A549 (cell line): ENCODE data around the gene SNORC. TPM values are rescaled to one million over a fixed set of nuclear protein-coding genes. Genes with fewer than 3 reads are reported as not detected.

Experiments used
- ATAC-seq, 2 experiments: fragments of 200-7000 bp in 1 of 2; fragments of >200 bp in 1 of 2; cut with Nextera tagmentation in 1 of 2; cut with Tn5 transposase in 1 of 2; 3 replicates each; pipeline versions ENCODE4 v1.8.0 to v1.9.1; 2018 to 2020; ENCODE audit warnings: mild to moderate bottlenecking in 1 of 2, moderate library complexity in 1 of 2
- CTCF ChIA-PET: fragments of 300-600 bp; sonication (Branson Sonifier 250); formaldehyde crosslinking; extraction: SDS; loops from one replicate; lab custom pipeline; 2021; ENCODE audit warnings: antibody characterized with exemption, inconsistent platforms; lab: Yijun Ruan, JAX
- POLR2A ChIA-PET: fragments of 350-600 bp; formaldehyde crosslinking; extraction: SDS; loops from one replicate; lab custom pipeline; 2021; ENCODE audit warnings: antibody characterized with exemption, inconsistent platforms; lab: Yijun Ruan, JAX
- DNase-seq, 2 experiments: peaks; one replicate each; pipeline versions ENCODE4 v3.0.0 to v3.0.0-alpha.2; 2011 to 2016; ENCODE audit warnings: low read depth in 1 of 2, low spot score in 1 of 2
- FAIRE-seq: peaks from 2 replicates; lab custom pipeline; 2011; peaks lifted over from hg19 to GRCh38; lab: Jason Lieb, UNC
- H3K27ac ChIP-seq, 2 experiments: fragments of >200 bp; sonication (Bioruptor Twin); formaldehyde crosslinking; 3 replicates each; pipeline ENCODE4 v1.5.1; 2016 to 2017
- H3K4me1 ChIP-seq: fragments of >200 bp; sonication (Bioruptor Twin); formaldehyde crosslinking; 3 replicates; pipeline ENCODE4 v1.6.1; 2016
- H3K4me2 ChIP-seq: fragments of >200 bp; sonication (Bioruptor Twin); formaldehyde crosslinking; 3 replicates; pipeline ENCODE4 v1.6.1; 2016
- H3K4me3 ChIP-seq: fragments of >200 bp; sonication (Bioruptor Twin); formaldehyde crosslinking; 3 replicates; pipeline ENCODE4 v1.5.1; 2016
- H3K9me3 ChIP-seq: fragments of >200 bp; sonication (Bioruptor Twin); formaldehyde crosslinking; 3 replicates; pipeline ENCODE4 v1.6.1; 2016
- BCL3 ChIP-seq: fragments of >200 bp; sonication (Bioruptor Twin); formaldehyde crosslinking; IDR thresholded peaks from 3 replicates; pipeline ENCODE4 v1.6.1; 2016
- CBX8 ChIP-seq: fragments of 200-600 bp; sonication (generic); IDR thresholded peaks from 2 replicates; pipeline ENCODE4 v1.6.1; 2016
- CEBPB ChIP-seq, 2 experiments: fragments of >200 bp in 1 of 2; sonication (Bioruptor Twin) in 1 of 2; formaldehyde crosslinking in 1 of 2; IDR thresholded peaks; 2 replicates each; pipeline ENCODE4 v1.6.1; 2012 to 2016
- CHD2 ChIP-seq: fragments of 150-350 bp; IDR thresholded peaks from 2 replicates; pipeline ENCODE4 v1.6.1; 2014; ENCODE audit warnings: low read length; ENCODE audit not compliant: partially characterized antibody
- CHD4 ChIP-seq: fragments of 200-600 bp; sonication (generic); IDR thresholded peaks from 2 replicates; pipeline ENCODE4 v1.6.1; 2016; ENCODE audit warnings: antibody characterized with exemption, mild to moderate bottlenecking, borderline replicate concordance
- ELK1 ChIP-seq: fragments of 150-350 bp; IDR thresholded peaks from 2 replicates; pipeline ENCODE4 v1.6.1; 2014; ENCODE audit warnings: low read depth, mild to moderate bottlenecking, low read length
- EP300 ChIP-seq, 2 experiments: fragments of >200 bp; sonication (Bioruptor Twin); formaldehyde crosslinking; IDR thresholded peaks; 2 replicates in 1 of 2; 3 replicates in 1 of 2; pipeline ENCODE4 v1.6.1; 2016 to 2017
- ESRRA ChIP-seq: fragments of 150-350 bp; IDR thresholded peaks from 2 replicates; pipeline ENCODE4 v1.6.1; 2014; ENCODE audit warnings: mild to moderate bottlenecking, low read length, borderline replicate concordance
- HEYL ChIP-seq: fragments of 250-450 bp; sonication (Bioruptor Pico); IDR thresholded peaks from 2 replicates; pipeline ENCODE4 v1.8.0; 2021; ENCODE audit warnings: mild to moderate bottlenecking, moderate library complexity
- HOXB13 ChIP-seq: fragments of 250-450 bp; sonication (Bioruptor Pico); IDR thresholded peaks from 2 replicates; pipeline ENCODE4 v1.5.0; 2020; ENCODE audit warnings: low read depth, mild to moderate bottlenecking, moderate library complexity
- HOXB5 ChIP-seq: fragments of 250-450 bp; sonication (Bioruptor Pico); IDR thresholded peaks from 2 replicates; pipeline ENCODE4 v1.5.0; 2020; ENCODE audit warnings: mild to moderate bottlenecking, moderate library complexity
- JUNB ChIP-seq: fragments of >200 bp; sonication (Bioruptor Twin); formaldehyde crosslinking; IDR thresholded peaks from 2 replicates; pipeline ENCODE4 v1.6.1; 2016
- KDM1A ChIP-seq: fragments of 200-600 bp; sonication (generic); IDR thresholded peaks from 2 replicates; pipeline ENCODE4 v1.6.1; 2016; ENCODE audit warnings: low read depth, mild to moderate bottlenecking
- KDM5A ChIP-seq: fragments of 200-600 bp; sonication (generic); IDR thresholded peaks from 2 replicates; pipeline ENCODE4 v1.6.1; 2016; ENCODE audit warnings: antibody characterized with exemption, mild to moderate bottlenecking
- MAZ ChIP-seq: fragments of 150-350 bp; IDR thresholded peaks from 2 replicates; pipeline ENCODE4 v1.6.1; 2014; ENCODE audit warnings: antibody characterized with exemption, low read depth, low read length, borderline replicate concordance
- MYC ChIP-seq: IDR thresholded peaks from 2 replicates; pipeline ENCODE4 v1.6.1; 2012; ENCODE audit warnings: mild to moderate bottlenecking, inconsistent platforms, low read length, improper control_type of control experiment, borderline replicate concordance
- NPAS2 ChIP-seq: fragments of 250-450 bp; sonication (Bioruptor Pico); IDR thresholded peaks from 2 replicates; pipeline ENCODE4 v1.8.0; 2022; ENCODE audit warnings: mild to moderate bottlenecking, moderate library complexity, borderline replicate concordance
- POLR2AphosphoS2 ChIP-seq: conservative IDR thresholded peaks from 2 replicates; pipeline ENCODE4 v1.6.1; 2012; ENCODE audit warnings: low read length, improper control_type of control experiment, inconsistent platforms
- RAD21 ChIP-seq, 2 experiments: fragments of >200 bp in 1 of 2; sonication (Bioruptor Twin) in 1 of 2; formaldehyde crosslinking in 1 of 2; IDR thresholded peaks in 1 of 2; conservative IDR thresholded peaks in 1 of 2; 2 replicates in 1 of 2; 3 replicates in 1 of 2; pipeline ENCODE4 v1.6.1; 2012 to 2018; ENCODE audit warnings: inconsistent platforms in 1 of 2
- RFX5 ChIP-seq: fragments of 450-650 bp; IDR thresholded peaks from 2 replicates; pipeline ENCODE4 v1.7.1; 2014; ENCODE audit warnings: antibody characterized with exemption, mild to moderate bottlenecking, moderate library complexity
- RNF2 ChIP-seq: fragments of 200-600 bp; sonication (generic); IDR thresholded peaks from 2 replicates; pipeline ENCODE4 v1.6.1; 2016; ENCODE audit warnings: low read depth, mild to moderate bottlenecking, antibody characterized with exemption, moderate library complexity, borderline replicate concordance
- SMC3 ChIP-seq: fragments of >200 bp; sonication (Bioruptor Twin); formaldehyde crosslinking; IDR thresholded peaks from 3 replicates; pipeline ENCODE4 v1.6.1; 2018; ENCODE audit warnings: inconsistent platforms
- ZC3H11A ChIP-seq: fragments of 450-650 bp; IDR thresholded peaks from 2 replicates; pipeline ENCODE4 v1.6.1; 2014; ENCODE audit warnings: antibody characterized with exemption, mild to moderate bottlenecking
- ZSCAN20 ChIP-seq: fragments of 250-450 bp; sonication (Bioruptor Pico); IDR thresholded peaks from 2 replicates; pipeline ENCODE4 v1.8.0; 2022; ENCODE audit warnings: mild to moderate bottlenecking, moderate library complexity
- WGBS: methylation state at CpG from one replicate; pipeline ENCODE4 v1.1.6; 2017; ENCODE audit errors: missing lambda C conversion rate; 5-methylcytosine and 5-hydroxymethylcytosine counted together
- polyA plus RNA-seq, 4 experiments: library from polyadenylated mRNA; depleted of rRNA in 3 of 4; stranded (reverse); fragments of >200 nt; fragmentation: RNase III in 1 of 4; extraction: RNeasy Plus Mini Kit Qiagen cat#74134 plus additional on column Dnase treatment in 1 of 4; gene quantifications; 2 replicates in 3 of 4; 3 replicates in 1 of 4; pipeline ENCODE4 v1.2.3, GENCODE V29; 2011 to 2017
- TF ChIP-seq, protein P1 (sequence below): fragments of 450-650 bp; IDR thresholded peaks from 2 replicates; pipeline ENCODE4 v1.6.1; 2014; ENCODE audit warnings: antibody characterized with exemption
- TF ChIP-seq, protein P2 (sequence below): IDR thresholded peaks from 2 replicates; pipeline ENCODE4 v1.6.1; 2012; ENCODE audit warnings: low read depth, borderline replicate concordance
- TF ChIP-seq, protein P3 (sequence below): IDR thresholded peaks from 2 replicates; pipeline ENCODE4 v1.6.1; 2012

The SNORC gene
- polyA plus RNA-seq, 2 of the 4 experiments (the other 2 are of a cell fraction) = 8.4 to 9.1 TPM

DNA sequence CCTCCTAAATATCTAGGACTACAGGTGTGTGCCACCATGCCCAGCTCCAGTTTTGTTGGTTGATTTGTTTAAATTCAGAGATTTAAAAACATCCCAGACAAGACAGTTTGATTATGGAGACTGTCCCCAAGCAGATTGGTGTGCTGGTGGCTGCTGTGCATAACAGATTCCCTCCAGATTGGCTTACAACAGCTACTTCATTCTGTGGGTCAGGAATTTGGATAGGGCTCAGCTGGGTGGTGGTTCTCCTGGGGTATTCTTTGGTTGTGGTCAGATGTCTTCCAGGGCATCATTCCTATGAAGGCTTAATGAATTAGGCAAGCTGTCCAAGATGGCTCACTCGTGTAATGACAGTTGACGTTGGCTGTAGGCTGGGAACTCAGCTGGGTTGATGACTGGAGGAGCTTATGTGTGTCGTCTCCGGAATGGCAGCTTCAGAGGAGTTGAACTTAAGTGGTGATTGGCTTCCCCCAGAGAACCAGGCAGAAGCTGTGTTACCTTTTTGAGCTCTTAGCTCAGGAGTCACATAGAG lies 10.6 kb upstream of the SNORC start:
- POLR2A ChIA-PET = interaction anchor here (0.6 kb wide), 1 partner anchor 248 kb away, joined by 5 read pairs; no protein-coding TSS in a partner anchor
- no peak for ATAC-seq
- H3K4me1 ChIP-seq = peaks cover 72% of the 10 kb centered on the region
- no peak overlapping the region for H3K4me3 ChIP-seq
- WGBS = 92% methylated on average over 4 of the region's 4 CpGs
- CTCF ChIA-PET = interaction anchor here (4.8 kb wide), 1 partner anchor 194 kb away, joined by 18 read pairs; no protein-coding TSS in a partner anchor
- H3K9me3 ChIP-seq = no peaks in the 10 kb centered on the region
- TF ChIP-seq POLR2AphosphoS2 (no peak), SMC3 (no peak), ESRRA (no peak), ELK1 (no peak), ZSCAN20 (CRISPR knock-in tag) (no peak), CHD2 (no peak)
- TF ChIP-seq, protein P1, sequence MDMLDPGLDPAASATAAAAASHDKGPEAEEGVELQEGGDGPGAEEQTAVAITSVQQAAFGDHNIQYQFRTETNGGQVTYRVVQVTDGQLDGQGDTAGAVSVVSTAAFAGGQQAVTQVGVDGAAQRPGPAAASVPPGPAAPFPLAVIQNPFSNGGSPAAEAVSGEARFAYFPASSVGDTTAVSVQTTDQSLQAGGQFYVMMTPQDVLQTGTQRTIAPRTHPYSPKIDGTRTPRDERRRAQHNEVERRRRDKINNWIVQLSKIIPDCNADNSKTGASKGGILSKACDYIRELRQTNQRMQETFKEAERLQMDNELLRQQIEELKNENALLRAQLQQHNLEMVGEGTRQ = no peak
- TF ChIP-seq, protein P2, sequence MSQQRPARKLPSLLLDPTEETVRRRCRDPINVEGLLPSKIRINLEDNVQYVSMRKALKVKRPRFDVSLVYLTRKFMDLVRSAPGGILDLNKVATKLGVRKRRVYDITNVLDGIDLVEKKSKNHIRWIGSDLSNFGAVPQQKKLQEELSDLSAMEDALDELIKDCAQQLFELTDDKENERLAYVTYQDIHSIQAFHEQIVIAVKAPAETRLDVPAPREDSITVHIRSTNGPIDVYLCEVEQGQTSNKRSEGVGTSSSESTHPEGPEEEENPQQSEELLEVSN = no peak
- no peak overlapping the region for H3K4me2 ChIP-seq
- DNase-seq = no peak
- FAIRE-seq = no peak
- H3K27ac ChIP-seq = peak overlapping the region; percentile 96 to 98

DNA sequence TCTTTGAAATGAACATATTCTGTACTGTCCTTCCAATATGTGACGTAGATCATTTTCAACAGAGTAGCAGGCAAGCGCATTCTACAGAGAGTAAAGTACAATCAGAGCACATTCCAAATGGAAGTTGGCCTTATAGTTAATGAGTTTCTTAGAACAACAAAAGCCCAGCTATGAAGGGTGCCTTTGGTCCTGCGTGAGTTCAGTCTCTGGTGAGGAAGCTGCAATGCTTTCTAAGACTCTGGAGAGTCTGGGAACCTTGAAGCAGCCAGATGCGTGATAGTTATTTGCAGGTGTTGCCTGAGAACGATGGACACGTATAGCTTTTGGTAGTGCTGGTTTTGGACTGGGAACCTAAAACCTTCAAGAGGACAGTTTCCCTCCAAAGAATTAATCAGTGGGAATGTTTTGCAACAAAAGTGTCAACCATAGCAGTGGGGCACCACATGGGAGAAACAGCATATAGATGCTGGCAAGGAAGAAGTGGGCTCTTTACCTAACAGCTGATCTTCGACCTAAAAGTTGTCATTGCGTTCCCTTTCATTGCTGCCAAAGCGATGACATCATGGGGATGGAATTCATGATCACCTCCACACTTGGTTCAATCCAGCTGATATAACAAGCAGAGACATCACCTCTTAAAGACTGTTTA lies 9.3 kb upstream of the SNORC start:
- no peak for FAIRE-seq

GRCh38 chr2:232861353-232861752 lies 8.7 kb upstream of the SNORC start:
- CTCF ChIA-PET = interaction anchor here (1.0 to 1.2 kb wide), 3 partner anchors 10 to 390 kb away, joined by 3 to 5 read pairs (median 3); partner anchors contain the start of gene ATG16L1
- TF ChIP-seq CBX8 = no peak
- TF ChIP-seq CEBPB (IDR thresholded peaks at IDR 0.05) = no peak
- TF ChIP-seq, protein P3, sequence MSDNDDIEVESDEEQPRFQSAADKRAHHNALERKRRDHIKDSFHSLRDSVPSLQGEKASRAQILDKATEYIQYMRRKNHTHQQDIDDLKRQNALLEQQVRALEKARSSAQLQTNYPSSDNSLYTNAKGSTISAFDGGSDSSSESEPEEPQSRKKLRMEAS = no peak
- TF ChIP-seq KDM1A = no peak
- no peak for TF ChIP-seq MYC
- TF ChIP-seq HOXB5 (CRISPR knock-in tag) = no peak
- no peak for TF ChIP-seq HOXB13 (CRISPR knock-in tag)
- TF ChIP-seq BCL3 = no peak
- no peak for TF ChIP-seq JUNB
- no peak for TF ChIP-seq MAZ
- TF ChIP-seq EP300 (IDR thresholded peaks at IDR 0.05) = no peak
- no peak for TF ChIP-seq ZSCAN20 (CRISPR knock-in tag)
- TF ChIP-seq RAD21 (conservative IDR thresholded peaks at IDR 0.05 in 1 of 2, IDR thresholded peaks at IDR 0.05 in 1 of 2) = no peak
- no peak for TF ChIP-seq KDM5A
- TF ChIP-seq CHD4 = no peak
- TF ChIP-seq ESRRA = no peak

More for the DNA sequence above, 9.3 kb upstream of the SNORC start:
- H3K4me2 ChIP-seq = peak overlapping the region; percentile 0; the same call in 1 of the 3 replicates
- POLR2A ChIA-PET = no interaction called here
- H3K9me3 ChIP-seq = no peaks in the 10 kb centered on the region
- 92% methylated on average over 9 of the region's 9 CpGs for WGBS
- DNase-seq (no peak), ATAC-seq (no peak)
- peak overlapping the region; percentile 0 to 64; a peak in 4 of 6 replicates for H3K27ac ChIP-seq
- CTCF ChIA-PET = interaction anchor here (1.0 to 1.2 kb wide), 3 partner anchors 11 to 391 kb away, joined by 3 to 5 read pairs (median 3); partner anchors contain the start of gene ATG16L1
- TF ChIP-seq MYC (no peak), NPAS2 (no peak), ZC3H11A (no peak), RNF2 (no peak), RFX5 (no peak), HEYL (no peak), HOXB13 (CRISPR knock-in tag) (no peak)
- TF ChIP-seq, protein P1 = no peak
- TF ChIP-seq, protein P2 = no peak
- peaks cover 59% of the 10 kb centered on the region for H3K4me1 ChIP-seq
- H3K4me3 ChIP-seq = no peak overlapping the region

More at GRCh38 chr2:232861353-232861752, 8.7 kb upstream of the SNORC start:
- DNase-seq (no peak), FAIRE-seq (no peak), ATAC-seq (no peak)
- H3K4me2 ChIP-seq = 0 out of 3 replicates have a peak overlapping the region, but pooled peaks have one; percentile 0
- peak overlapping the region in 1 of 2 experiments; percentile 64; a peak in 3 of 6 replicates for H3K27ac ChIP-seq
- 85% methylated on average over 5 of the region's 5 CpGs for WGBS
- H3K9me3 ChIP-seq = no peaks in the 10 kb centered on the region
- no peak overlapping the region for H3K4me3 ChIP-seq
- peaks cover 53% of the 10 kb centered on the region for H3K4me1 ChIP-seq
- POLR2A ChIA-PET = interaction anchor here (1.1 kb wide), 1 partner anchor 14 kb away, joined by 3 read pairs; no protein-coding TSS in a partner anchor
